GM23248 (cell line): ENCODE measurements around the gene DTX4.

Experiments used
- EZH2 ChIP-seq: fragments of 200-600 bp; sonication (generic); IDR thresholded peaks from 2 replicates; pipeline ENCODE4 v1.6.1; 2018; ENCODE audit warnings: antibody characterized with exemption, mild to moderate bottlenecking; ENCODE audit not compliant: insufficient read depth, poor library complexity, severe bottlenecking
- EZH2phosphoT487 ChIP-seq: fragments of 200-600 bp; sonication (generic); IDR thresholded peaks from 2 replicates; pipeline ENCODE4 v1.6.1; 2018; ENCODE audit warnings: antibody characterized with exemption, moderate library complexity, mild to moderate bottlenecking, low read depth; ENCODE audit not compliant: insufficient read depth

- TF ChIP-seq EZH2 (no peak), EZH2phosphoT487 (no peak)
Measured at GRCh38 chr11:59157433-59157832, 14.5 kb upstream of the DTX4 start.
